Upper lobe of right lung (tissue), 1 donor: Measurements from ENCODE around the gene PLEKHO2. TPM values are rescaled to one million over a fixed set of nuclear protein-coding genes. Genes with fewer than 3 reads are reported as not detected.
A peak's percentile ranks its signal among the peaks of the same experiment; 100 is the strongest.

ENCODE experiments used
- ATAC-seq: fragments of 200-7000 bp; cut with Tn5 transposase; one replicate; pipeline ENCODE4 v1.9.1; 2020; ENCODE audit warnings: mild to moderate bottlenecking, moderate library complexity
- DNase-seq: peaks from one replicate; pipeline ENCODE4 v3.0.0-alpha.2; 2020
- H3K27ac ChIP-seq: fragments of 200-600 bp; one replicate; pipeline ENCODE4 v1.8.0; 2022
- H3K27me3 ChIP-seq: fragments of 200-600 bp; one replicate; pipeline ENCODE4 v1.8.0; 2022; ENCODE audit warnings: mild to moderate bottlenecking
- H3K36me3 ChIP-seq: fragments of 200-600 bp; one replicate; pipeline ENCODE4 v1.8.0; 2022
- H3K4me1 ChIP-seq: fragments of 200-600 bp; one replicate; pipeline ENCODE4 v1.8.0; 2022
- H3K4me3 ChIP-seq: fragments of 200-600 bp; one replicate; pipeline ENCODE4 v1.8.0; 2022; ENCODE audit warnings: mild to moderate bottlenecking
- H3K9me3 ChIP-seq: fragments of 200-600 bp; one replicate; pipeline ENCODE4 v1.8.0; 2022
- CTCF ChIP-seq: fragments of 200-600 bp; IDR thresholded peaks from one replicate; pipeline ENCODE4 v1.8.0; 2022; ENCODE audit warnings: antibody characterized with exemption
- intact Hi-C: fragments of 100-400 bp; cut with DNase I; formaldehyde crosslinking; loops from one replicate; pipeline ENCODE4 v1.11.0; 2022
- total RNA-seq: library from RNA; stranded (reverse); fragmentation: NEBNext Ultra II Directional; extraction: Animal tissue kit (Norgen Biotek cat#: 25700); gene quantifications from one replicate; pipeline ENCODE4 v1.2.1, GENCODE V29; 2021
- donor health status: DM: no; HTN: yes; CAD: no; lungs with severe emphysema.

The PLEKHO2 gene
- total RNA-seq, 1 donor from 2014 or later = 62.8 TPM

GRCh38 chr15:64865998-64866520 is 24.3 kb downstream of the PLEKHO2 start:
- Histone ChIP-seq H3K27ac (peak overlapping the region; percentile 18), H3K36me3 (peaks cover 61% of the 10 kb centered on the region)
- DNase-seq = no peak

GRCh38 chr15:64869501-64869900 is 27.8 kb downstream of the PLEKHO2 start:
- no peak for ATAC-seq

More at GRCh38 chr15:64865998-64866520, 24.3 kb downstream of the PLEKHO2 start:
- intact Hi-C loops = no loop called here
- no peak for ATAC-seq
- no peak overlapping the region for H3K4me3 ChIP-seq
- peaks cover 12% of the 10 kb centered on the region for H3K4me1 ChIP-seq
- no peaks in the 10 kb centered on the region for H3K27me3 ChIP-seq
- TF ChIP-seq CTCF = no peak
- no peaks in the 10 kb centered on the region for H3K9me3 ChIP-seq

GRCh38 chr15:64870353-64870752 is 28.6 kb downstream of the PLEKHO2 start:
- no peak overlapping the region for H3K27ac ChIP-seq
- H3K9me3 ChIP-seq = no peaks in the 10 kb centered on the region
- H3K36me3 ChIP-seq = peaks cover 25% of the 10 kb centered on the region
- H3K27me3 ChIP-seq = no peaks in the 10 kb centered on the region
- intact Hi-C loops = no loop called here
- peaks cover 13% of the 10 kb centered on the region for H3K4me1 ChIP-seq
- no peak overlapping the region for H3K4me3 ChIP-seq
- ATAC-seq = no peak
- DNase-seq = no peak
- no peak for TF ChIP-seq CTCF

More at GRCh38 chr15:64869501-64869900, 27.8 kb downstream of the PLEKHO2 start:
- H3K27me3 ChIP-seq = no peaks in the 10 kb centered on the region
- no peak for TF ChIP-seq CTCF
- no peak overlapping the region for H3K4me3 ChIP-seq
- peaks cover 34% of the 10 kb centered on the region for H3K36me3 ChIP-seq
- H3K9me3 ChIP-seq = no peaks in the 10 kb centered on the region
- DNase-seq = no peak
- intact Hi-C loops = no loop called here
- peaks cover 20% of the 10 kb centered on the region for H3K4me1 ChIP-seq
- no peak overlapping the region for H3K27ac ChIP-seq

- no peak overlapping the region for H3K4me3 ChIP-seq
- DNase-seq (no peak), ATAC-seq (no peak)
- no peaks in the 10 kb centered on the region for H3K27me3 ChIP-seq
- no peaks in the 10 kb centered on the region for H3K9me3 ChIP-seq
- TF ChIP-seq CTCF = no peak
- H3K4me1 ChIP-seq = peaks cover 41% of the 10 kb centered on the region
- no peaks in the 10 kb centered on the region for H3K36me3 ChIP-seq
- H3K27ac ChIP-seq = no peak overlapping the region
- intact Hi-C loops = no loop called here
Observed at GRCh38 chr15:64875641-64876223, 34.0 kb downstream of the PLEKHO2 start.

GRCh38 chr15:64877435-64877834 is 35.7 kb downstream of the PLEKHO2 start:
- Histone ChIP-seq H3K36me3 (no peaks in the 10 kb centered on the region), H3K4me1 (peaks cover 54% of the 10 kb centered on the region), H3K9me3 (no peaks in the 10 kb centered on the region), H3K4me3 (no peak overlapping the region), H3K27me3 (no peaks in the 10 kb centered on the region), H3K27ac (peak overlapping the region; percentile 77)
- DNase-seq (peak; percentile 83), ATAC-seq (peak; percentile 82)
- TF ChIP-seq CTCF = no peak
- intact Hi-C loops = no loop called here
